SK-N-SH treated with all-trans-retinoic acid at 6 μM for 48 hours (cell line): ENCODE results near the gene NPEPL1.

Experiments
- ATAC-seq: fragments of 200-7000 bp; cut with Tn5 transposase; 3 replicates; pipeline ENCODE4 v1.9.1; 2020; ENCODE audit warnings: mild to moderate bottlenecking, moderate library complexity
- BACH2 ChIP-seq: fragments of 250-450 bp; sonication (Bioruptor Pico); IDR thresholded peaks from 2 replicates; pipeline ENCODE4 v1.9.0; 2021; ENCODE audit warnings: mild to moderate bottlenecking, borderline replicate concordance
- CREB5 ChIP-seq: fragments of 250-450 bp; sonication (Bioruptor Pico); IDR thresholded peaks from 2 replicates; pipeline ENCODE4 v1.5.1; 2020; ENCODE audit warnings: low read depth, mild to moderate bottlenecking, moderate library complexity
- CSDC2 ChIP-seq: fragments of 250-450 bp; sonication (Bioruptor Pico); IDR thresholded peaks from 2 replicates; pipeline ENCODE4 v1.5.0; 2020; ENCODE audit warnings: mild to moderate bottlenecking, moderate library complexity
- CSRNP3 ChIP-seq: fragments of 250-450 bp; sonication (Bioruptor Pico); IDR thresholded peaks from 2 replicates; pipeline ENCODE4 v1.5.1; 2021; ENCODE audit warnings: mild to moderate bottlenecking, moderate library complexity
- ESRRG ChIP-seq: fragments of 250-450 bp; sonication (Bioruptor Pico); IDR thresholded peaks from 2 replicates; pipeline ENCODE4 v1.6.1; 2021; ENCODE audit warnings: mild to moderate bottlenecking
- GLIS3 ChIP-seq: fragments of 250-450 bp; sonication (Bioruptor Pico); IDR thresholded peaks from 2 replicates; pipeline ENCODE4 v1.5.0; 2020; ENCODE audit warnings: mild to moderate bottlenecking, moderate library complexity
- ISL1 ChIP-seq: fragments of 250-450 bp; sonication (Bioruptor Pico); IDR thresholded peaks from 2 replicates; pipeline ENCODE4 v2.1.2; 2022; ENCODE audit warnings: mild to moderate bottlenecking, moderate library complexity
- POU6F1 ChIP-seq: fragments of 250-450 bp; sonication (Bioruptor Pico); IDR thresholded peaks from 2 replicates; pipeline ENCODE4 v1.8.0; 2021; ENCODE audit warnings: low read depth, mild to moderate bottlenecking, moderate library complexity, borderline replicate concordance
- RARB ChIP-seq: fragments of 250-450 bp; sonication (Bioruptor Pico); IDR thresholded peaks from 2 replicates; pipeline ENCODE4 v1.8.0; 2021; ENCODE audit warnings: mild to moderate bottlenecking, moderate library complexity
- TCF4 ChIP-seq: fragments of 250-450 bp; sonication (Bioruptor Pico); IDR thresholded peaks from 2 replicates; pipeline ENCODE4 v1.8.0; 2021; ENCODE audit warnings: mild to moderate bottlenecking, moderate library complexity, borderline replicate concordance
- TOX ChIP-seq: fragments of 250-450 bp; sonication (Bioruptor Pico); IDR thresholded peaks from 2 replicates; pipeline ENCODE4 v1.8.0; 2021; ENCODE audit warnings: mild to moderate bottlenecking, moderate library complexity, borderline replicate concordance
- TSHZ2 ChIP-seq: fragments of 250-450 bp; sonication (Bioruptor Pico); IDR thresholded peaks from 2 replicates; pipeline ENCODE4 v1.5.0; 2020; ENCODE audit warnings: mild to moderate bottlenecking, moderate library complexity
- ZC3H10 ChIP-seq: fragments of 250-450 bp; sonication (Bioruptor Pico); IDR thresholded peaks from 2 replicates; pipeline ENCODE4 v1.5.1; 2021; ENCODE audit warnings: mild to moderate bottlenecking, moderate library complexity
- ZFP3 ChIP-seq: fragments of 250-450 bp; sonication (Bioruptor Pico); IDR thresholded peaks from 2 replicates; pipeline ENCODE4 v1.5.0; 2020; ENCODE audit warnings: mild to moderate bottlenecking, moderate library complexity

NPEPL1 gene

GRCh38 chr20:58717278-58718091, 24.9 kb downstream of the NPEPL1 start:
- ATAC-seq: no peak
- no peak for TF ChIP-seq ESRRG (CRISPR knock-in tag)
- TF ChIP-seq ZC3H10: no peak
- no peak for TF ChIP-seq RARB
- no peak for TF ChIP-seq POU6F1 (CRISPR knock-in tag)
- TF ChIP-seq ISL1: no peak
- TF ChIP-seq TSHZ2: no peak

GRCh38 chr20:58718121-58718563, 25.5 kb downstream of the NPEPL1 start:
- ATAC-seq: no peak
- TF ChIP-seq CSRNP3: no peak
- no peak for TF ChIP-seq TOX (CRISPR knock-in tag)
- TF ChIP-seq GLIS3 (CRISPR knock-in tag): no peak
- no peak for TF ChIP-seq TCF4 (CRISPR knock-in tag)
- no peak for TF ChIP-seq CREB5 (CRISPR knock-in tag)
- no peak for TF ChIP-seq CSDC2 (CRISPR knock-in tag)
- TF ChIP-seq TSHZ2: no peak
- TF ChIP-seq POU6F1 (CRISPR knock-in tag): no peak

GRCh38 chr20:58718729-58719128, 26.1 kb downstream of the NPEPL1 start:
- TF ChIP-seq CSDC2 (CRISPR knock-in tag): no peak
- TF ChIP-seq BACH2 (CRISPR knock-in tag): no peak
- no peak for TF ChIP-seq ZFP3
- TF ChIP-seq TSHZ2: no peak
- ATAC-seq: no peak
